GM12864 (cell line): ENCODE data around the gene LYZL1.

Experiments used
- DNase-seq: peaks from one replicate; pipeline ENCODE4 v3.0.0-alpha.2; 2011; ENCODE audit warnings: low read depth
- H3K4me3 ChIP-seq: 2 replicates; pipeline ENCODE4 v1.5.1; 2011; ENCODE audit warnings: mild to moderate bottlenecking, low read depth, low read length, control low read depth
- TF ChIP-seq, protein P1 (sequence below): IDR thresholded peaks from 2 replicates; pipeline ENCODE4 v1.5.1; 2011; ENCODE audit warnings: low read depth, mild to moderate bottlenecking, moderate library complexity, low read length, control low read depth, inconsistent platforms; ENCODE audit errors: missing control alignments

The LYZL1 gene

DNA sequence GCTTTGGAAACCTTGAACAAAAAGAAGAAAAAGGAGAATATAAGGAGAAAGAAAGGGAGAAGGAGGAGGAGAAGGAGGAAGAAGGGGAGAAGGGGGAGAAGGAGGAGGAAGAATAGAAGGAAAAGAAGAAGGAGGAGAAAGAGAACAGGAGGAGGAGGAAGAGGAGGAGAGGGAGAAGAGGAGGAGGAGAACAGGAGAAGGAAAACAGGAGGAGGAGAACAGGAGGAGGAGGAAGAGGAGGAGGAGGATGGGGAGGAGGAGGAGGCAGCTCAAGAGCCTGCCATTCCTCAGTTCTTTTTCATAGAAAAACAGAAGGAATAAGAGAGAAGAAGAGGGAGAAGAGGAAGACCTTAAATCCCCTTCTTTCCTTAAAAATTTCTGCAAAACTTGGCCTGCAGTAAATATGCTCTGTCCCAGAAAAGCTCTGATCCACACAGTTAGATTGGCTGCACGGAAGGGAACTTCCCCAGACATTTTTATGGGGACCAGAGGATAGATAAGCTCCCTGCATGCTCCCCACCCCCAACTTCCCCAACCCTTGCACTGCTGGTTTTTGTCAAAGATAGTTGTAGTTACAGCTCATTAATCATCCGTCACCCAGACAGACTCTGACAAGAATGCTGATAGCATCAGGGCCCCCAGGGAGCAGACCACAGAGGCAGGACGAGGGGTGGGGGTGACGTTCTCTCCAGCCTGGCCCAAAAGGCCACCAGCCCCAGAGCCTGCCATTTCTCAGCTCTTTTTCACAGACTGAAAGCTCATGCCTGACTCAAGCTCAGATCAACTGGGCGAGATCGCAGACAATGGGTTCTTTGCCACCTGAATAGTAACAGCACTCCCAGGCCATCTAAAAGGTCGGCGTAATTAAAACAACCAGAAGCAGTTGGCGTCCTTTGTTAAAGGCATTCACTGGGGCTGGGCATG, 34.5 kb upstream of the LYZL1 start:
- H3K4me3 ChIP-seq, result no peak overlapping the region
- TF ChIP-seq, protein P1, sequence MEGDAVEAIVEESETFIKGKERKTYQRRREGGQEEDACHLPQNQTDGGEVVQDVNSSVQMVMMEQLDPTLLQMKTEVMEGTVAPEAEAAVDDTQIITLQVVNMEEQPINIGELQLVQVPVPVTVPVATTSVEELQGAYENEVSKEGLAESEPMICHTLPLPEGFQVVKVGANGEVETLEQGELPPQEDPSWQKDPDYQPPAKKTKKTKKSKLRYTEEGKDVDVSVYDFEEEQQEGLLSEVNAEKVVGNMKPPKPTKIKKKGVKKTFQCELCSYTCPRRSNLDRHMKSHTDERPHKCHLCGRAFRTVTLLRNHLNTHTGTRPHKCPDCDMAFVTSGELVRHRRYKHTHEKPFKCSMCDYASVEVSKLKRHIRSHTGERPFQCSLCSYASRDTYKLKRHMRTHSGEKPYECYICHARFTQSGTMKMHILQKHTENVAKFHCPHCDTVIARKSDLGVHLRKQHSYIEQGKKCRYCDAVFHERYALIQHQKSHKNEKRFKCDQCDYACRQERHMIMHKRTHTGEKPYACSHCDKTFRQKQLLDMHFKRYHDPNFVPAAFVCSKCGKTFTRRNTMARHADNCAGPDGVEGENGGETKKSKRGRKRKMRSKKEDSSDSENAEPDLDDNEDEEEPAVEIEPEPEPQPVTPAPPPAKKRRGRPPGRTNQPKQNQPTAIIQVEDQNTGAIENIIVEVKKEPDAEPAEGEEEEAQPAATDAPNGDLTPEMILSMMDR, result no peak
- DNase-seq, result no peak

DNA sequence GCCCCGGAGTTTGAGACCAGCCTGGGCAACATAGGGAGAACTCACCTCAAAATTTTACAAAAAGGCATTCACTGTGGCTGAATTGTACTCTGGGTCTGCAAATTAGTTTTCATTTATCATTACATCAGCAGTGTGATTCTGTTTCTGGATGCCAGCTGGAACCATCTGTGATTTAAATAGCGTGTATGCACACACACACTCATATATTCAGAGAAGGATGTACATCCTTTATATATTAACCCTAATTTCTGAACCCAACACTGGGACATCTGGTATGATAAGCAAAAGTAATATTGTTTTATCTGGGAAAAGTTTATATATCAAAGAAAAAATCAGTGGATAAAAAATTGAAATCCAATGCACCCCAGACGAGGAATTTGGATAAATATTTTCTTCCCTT, 33.8 kb upstream of the LYZL1 start:
- TF ChIP-seq, protein P1, result no peak
- H3K4me3 ChIP-seq, result no peak overlapping the region
- DNase-seq, result no peak

DNA sequence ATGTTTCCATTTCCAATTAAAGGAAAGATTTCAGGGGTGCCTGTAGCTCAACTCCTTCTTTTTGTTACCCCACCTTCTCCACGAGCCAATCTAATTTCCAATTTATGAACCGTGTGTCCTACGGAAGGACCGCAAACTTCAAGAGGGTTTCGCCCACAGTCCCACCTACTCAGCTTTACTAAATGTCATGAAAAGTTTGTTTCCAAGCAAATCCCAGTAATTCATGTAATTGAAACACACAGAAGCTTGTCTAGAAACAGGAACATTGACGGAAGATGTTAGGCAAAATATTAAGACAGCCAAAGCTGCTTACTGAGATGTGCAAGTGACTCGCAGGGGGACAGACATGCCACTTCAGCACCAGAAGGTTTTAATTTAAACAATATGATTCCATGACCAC, 32.9 kb upstream of the LYZL1 start:
- H3K4me3 ChIP-seq, result no peak overlapping the region
- TF ChIP-seq, protein P1, result no peak
- no peak for DNase-seq

DNA sequence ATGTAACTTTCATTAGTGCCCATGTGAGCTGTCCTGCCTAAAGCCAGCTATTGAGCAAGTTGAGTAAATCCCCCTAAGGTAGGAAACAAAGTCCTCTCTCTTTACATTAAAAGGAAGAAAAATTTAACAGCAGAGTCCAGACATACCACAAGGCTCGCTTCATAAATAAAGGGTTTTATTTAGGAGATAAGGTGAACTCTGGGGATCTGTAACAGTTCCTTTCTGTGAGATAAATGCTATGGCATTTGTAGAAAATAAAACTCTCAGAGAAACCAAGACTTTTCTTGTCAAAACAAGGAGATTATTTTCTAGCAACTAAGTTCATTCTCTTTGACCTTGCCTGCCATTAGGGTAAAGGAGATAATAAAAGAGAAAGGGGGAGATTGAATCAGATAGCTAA, 32.3 kb upstream of the LYZL1 start:
- TF ChIP-seq, protein P1, result no peak
- H3K4me3 ChIP-seq, result no peak overlapping the region
- no peak for DNase-seq

DNA sequence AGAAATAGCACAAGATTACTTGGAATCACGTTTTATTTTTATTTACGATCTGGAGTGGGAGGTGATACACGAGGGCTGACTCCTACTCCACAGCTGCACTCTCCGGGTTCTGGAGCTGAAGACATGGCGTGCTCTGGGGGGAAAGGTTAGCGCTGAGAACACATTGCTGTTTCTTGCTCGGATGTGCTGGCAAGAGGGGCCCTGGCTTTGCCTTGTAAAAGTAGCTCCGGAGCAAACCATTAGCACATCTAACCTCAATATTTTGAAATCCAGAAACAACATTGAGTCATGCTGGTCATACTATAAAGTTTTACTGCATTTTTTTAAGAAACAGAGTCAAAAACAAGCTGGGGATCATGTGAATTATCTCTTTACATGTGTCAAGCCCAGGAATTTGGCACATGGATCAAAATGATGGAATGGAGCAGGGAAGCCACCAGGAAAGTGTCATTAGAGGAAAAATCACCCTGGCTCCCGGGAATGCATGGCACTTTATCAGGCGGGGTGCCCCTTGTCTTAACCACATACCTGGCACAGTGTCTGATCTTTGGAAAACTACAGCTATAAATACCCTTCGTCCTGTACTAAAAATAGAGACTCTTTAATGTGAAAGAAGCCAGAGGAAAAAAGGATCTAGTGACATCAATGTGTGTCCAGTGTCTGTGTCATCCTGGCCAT, 31.6 kb upstream of the LYZL1 start:
- no peak overlapping the region for H3K4me3 ChIP-seq
- TF ChIP-seq, protein P1, result no peak
- no peak for DNase-seq

DNA sequence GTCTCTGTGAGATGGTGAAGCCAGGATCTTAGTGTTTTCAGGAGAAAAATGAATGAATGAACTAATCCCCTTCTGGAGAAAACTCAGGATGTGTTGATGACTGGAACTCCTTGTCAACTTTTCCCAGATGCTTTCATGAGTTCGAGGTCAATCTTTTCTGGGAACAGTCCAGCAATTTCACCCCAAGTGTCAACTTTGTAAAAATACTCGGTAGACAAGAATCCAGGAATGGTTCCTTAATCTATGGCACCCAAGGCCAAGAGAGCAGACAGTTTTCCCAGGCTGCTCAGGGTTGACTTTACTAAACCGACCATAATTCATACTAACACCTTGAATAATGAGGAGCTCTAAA, 31.1 kb upstream of the LYZL1 start:
- TF ChIP-seq, protein P1, result no peak
- no peak overlapping the region for H3K4me3 ChIP-seq
- DNase-seq, result no peak
